IMR-90 (cell line): Measurements from ENCODE around the gene COMP. TPM values are rescaled to one million over a fixed set of nuclear protein-coding genes. Genes with fewer than 3 reads are reported as not detected.

Experiments
- ATAC-seq: fragments of 200-7000 bp; cut with Tn5 transposase; 2 replicates; pipeline ENCODE4 v1.9.1; 2020; ENCODE audit warnings: low read depth, mild to moderate bottlenecking, moderate library complexity
- BruUV-seq: library from RNA; stranded (reverse); fragments of 400-500 nt; replicated peaks from 2 replicates; lab custom pipeline; 2021; lab: Mats Ljungman, UMichigan
- CTCF ChIA-PET: fragments of 300-600 bp; formaldehyde crosslinking; extraction: SDS; loops from one replicate; lab custom pipeline; 2021; ENCODE audit warnings: antibody characterized with exemption; lab: Yijun Ruan, JAX
- POLR2A ChIA-PET: fragments of 300-600 bp; sonication (Branson Sonifier 250); formaldehyde crosslinking; loops from one replicate; lab custom pipeline; 2022; ENCODE audit warnings: antibody characterized with exemption; ENCODE audit not compliant: unreplicated experiment; lab: Charles Lee
- DNase-seq: peaks from one replicate; pipeline ENCODE4 v3.0.0; 2013
- H2AFZ ChIP-seq: replicated peaks from 2 replicates; pipeline ENCODE3; 2013; ENCODE audit warnings: low read length, mild to moderate bottlenecking; ENCODE audit not compliant: poor library complexity
- H2AK5ac ChIP-seq: 2 replicates; pipeline ENCODE4 v1.6.1; 2013; ENCODE audit warnings: low read depth, low read length, inconsistent platforms
- H2AK9ac ChIP-seq: replicated peaks from 2 replicates; pipeline ENCODE3; 2013; ENCODE audit warnings: mild to moderate bottlenecking, low read depth, low read length, moderate library complexity; ENCODE audit not compliant: poor library complexity
- H2BK120ac ChIP-seq: 2 replicates; pipeline ENCODE4 v1.6.1; 2013; ENCODE audit warnings: low read depth, low read length, inconsistent platforms
- H2BK15ac ChIP-seq: 3 replicates; pipeline ENCODE4 v1.6.1; 2013; ENCODE audit warnings: low read depth, low read length, inconsistent platforms
- H2BK20ac ChIP-seq: 2 replicates; pipeline ENCODE4 v1.6.1; 2013; ENCODE audit warnings: low read depth, mild to moderate bottlenecking, inconsistent platforms, low read length, moderate library complexity
- H2BK5ac ChIP-seq: 2 replicates; pipeline ENCODE4 v1.6.1; 2013; ENCODE audit warnings: mild to moderate bottlenecking, low read depth, low read length, inconsistent platforms; ENCODE audit not compliant: poor library complexity, severe bottlenecking
- H3K14ac ChIP-seq: replicated peaks from 2 replicates; pipeline ENCODE4 v1.6.1; 2013; ENCODE audit warnings: low read depth, low read length, inconsistent platforms
- H3K18ac ChIP-seq: 2 replicates; pipeline ENCODE4 v1.6.1; 2013; ENCODE audit warnings: low read depth, low read length, control low read depth
- H3K23ac ChIP-seq: 2 replicates; pipeline ENCODE4 v1.6.1; 2013; ENCODE audit warnings: low read depth, low read length, inconsistent platforms
- H3K27ac ChIP-seq: 2 replicates; pipeline ENCODE4 v1.5.1; 2013; ENCODE audit warnings: mild to moderate bottlenecking, control low read depth, low read length; ENCODE audit not compliant: insufficient read depth
- H3K27me3 ChIP-seq: 2 replicates; pipeline ENCODE4 v1.6.1; 2013; ENCODE audit warnings: low read length; ENCODE audit not compliant: control insufficient read depth, insufficient read depth
- H3K36me3 ChIP-seq: 2 replicates; pipeline ENCODE4 v1.6.1; 2013; ENCODE audit warnings: low read length, mixed read lengths; ENCODE audit not compliant: control insufficient read depth, insufficient read depth
- H3K4ac ChIP-seq: 2 replicates; pipeline ENCODE4 v1.6.1; 2013; ENCODE audit warnings: low read depth, low read length, inconsistent platforms
- H3K4me1 ChIP-seq: 2 replicates; pipeline ENCODE4 v1.6.1; 2013; ENCODE audit warnings: low read length, mixed read lengths; ENCODE audit not compliant: control insufficient read depth, insufficient read depth
- H3K4me2 ChIP-seq: 2 replicates; pipeline ENCODE4 v1.6.1; 2013; ENCODE audit warnings: low read depth, mild to moderate bottlenecking, control low read depth, low read length, moderate library complexity
- H3K4me3 ChIP-seq: 2 replicates; pipeline ENCODE4 v1.5.1; 2013; ENCODE audit warnings: low read depth, mild to moderate bottlenecking, control low read depth, low read length, moderate library complexity; ENCODE audit not compliant: insufficient read depth
- H3K56ac ChIP-seq: 2 replicates; pipeline ENCODE4 v1.6.1; 2013; ENCODE audit warnings: low read length, inconsistent platforms; ENCODE audit not compliant: insufficient read depth; ENCODE audit errors: extremely low read depth
- H3K79me1 ChIP-seq, 2 experiments: 2 replicates each; pipeline ENCODE4 v1.6.1; 2013; ENCODE audit warnings: low read length in 2 of 2, inconsistent platforms in 1 of 2, low read depth in 1 of 2
- H3K9ac ChIP-seq: 2 replicates; pipeline ENCODE4 v1.6.1; 2013; ENCODE audit warnings: low read depth, low read length, control low read depth
- H3K9me1 ChIP-seq: 2 replicates; pipeline ENCODE4 v1.6.1; 2013; ENCODE audit warnings: low read length, inconsistent platforms; ENCODE audit not compliant: insufficient read depth
- H3K9me3 ChIP-seq: 2 replicates; pipeline ENCODE4 v1.6.1; 2013; ENCODE audit warnings: low read length; ENCODE audit not compliant: control insufficient read depth, insufficient read depth
- H4K20me1 ChIP-seq: 2 replicates; pipeline ENCODE4 v1.6.1; 2013; ENCODE audit warnings: low read length, inconsistent platforms; ENCODE audit not compliant: insufficient read depth
- H4K5ac ChIP-seq: 2 replicates; pipeline ENCODE4 v1.6.1; 2013; ENCODE audit warnings: mild to moderate bottlenecking, low read depth, low read length, control low read depth
- H4K8ac ChIP-seq, 2 experiments: 2 replicates each; pipeline ENCODE4 v1.6.1; 2013; ENCODE audit warnings: low read depth in 2 of 2, low read length in 2 of 2, control low read depth in 1 of 2, inconsistent platforms in 1 of 2
- H4K91ac ChIP-seq: 2 replicates; pipeline ENCODE4 v1.6.1; 2013; ENCODE audit warnings: low read depth, low read length, inconsistent platforms; ENCODE audit not compliant: insufficient read depth
- BHLHE40 ChIP-seq: fragments of 150-350 bp; IDR thresholded peaks from 2 replicates; pipeline ENCODE4 v1.6.1; 2016; ENCODE audit warnings: mild to moderate bottlenecking, low read depth, low read length
- CEBPB ChIP-seq: IDR thresholded peaks from 2 replicates; pipeline ENCODE4 v1.6.1; 2012; ENCODE audit warnings: low read depth, low read length, improper control_type of control experiment
- CHD1 ChIP-seq: IDR thresholded peaks from 2 replicates; pipeline ENCODE4 v1.6.1; 2012; ENCODE audit warnings: low read depth, low read length, improper control_type of control experiment
- CTCF ChIP-seq: conservative IDR thresholded peaks from 2 replicates; pipeline ENCODE4 v1.5.1; 2012; ENCODE audit warnings: mild to moderate bottlenecking, low read depth, low read length, improper control_type of control experiment
- ELK1 ChIP-seq: fragments of 150-350 bp; IDR thresholded peaks from 2 replicates; pipeline ENCODE4 v1.6.1; 2016; ENCODE audit warnings: low read depth, mild to moderate bottlenecking, low read length, moderate library complexity, borderline replicate concordance
- FOS ChIP-seq: fragments of 150-350 bp; IDR thresholded peaks from 2 replicates; pipeline ENCODE4 v1.6.1; 2016; ENCODE audit warnings: low read depth, low read length
- MAFK ChIP-seq: IDR thresholded peaks from 2 replicates; pipeline ENCODE4 v1.6.1; 2012; ENCODE audit warnings: low read depth, low read length, improper control_type of control experiment
- MXI1 ChIP-seq: IDR thresholded peaks from 2 replicates; pipeline ENCODE4 v1.6.1; 2012; ENCODE audit warnings: low read depth, mild to moderate bottlenecking, low read length, moderate library complexity, borderline replicate concordance
- NFE2L2 ChIP-seq: fragments of 150-350 bp; IDR thresholded peaks from 2 replicates; pipeline ENCODE4 v1.6.1; 2016; ENCODE audit warnings: low read depth, mild to moderate bottlenecking, low read length
- POLR2A ChIP-seq: IDR thresholded peaks from 2 replicates; pipeline ENCODE4 v1.6.1; 2012; ENCODE audit warnings: mild to moderate bottlenecking, low read depth, low read length
- RAD21 ChIP-seq: IDR thresholded peaks from 2 replicates; pipeline ENCODE4 v1.6.1; 2012; ENCODE audit warnings: low read length, improper control_type of control experiment
- RCOR1 ChIP-seq: IDR thresholded peaks from 2 replicates; pipeline ENCODE4 v1.6.1; 2012; ENCODE audit warnings: mild to moderate bottlenecking, low read length, improper control_type of control experiment; ENCODE audit not compliant: insufficient replicate concordance
- RFX5 ChIP-seq: IDR thresholded peaks from 2 replicates; pipeline ENCODE4 v1.8.0; 2012; ENCODE audit warnings: low read depth, mild to moderate bottlenecking, low read length, moderate library complexity
- USF2 ChIP-seq: fragments of 150-350 bp; IDR thresholded peaks from 2 replicates; pipeline ENCODE4 v1.6.1; 2017; ENCODE audit warnings: mild to moderate bottlenecking, antibody characterized with exemption, low read length, low read depth
- WGBS, 2 experiments: methylation state at CpG; one replicate each; pipeline versions ENCODE4 v1.1.5 to v1.1.7; 2013; ENCODE audit warnings: missing lambda C conversion rate in 2 of 2; ENCODE audit not compliant: insufficient read length in 1 of 2; ENCODE audit errors: extremely low coverage in 2 of 2; 5-methylcytosine and 5-hydroxymethylcytosine counted together
- dilution Hi-C: fragments of 300-500 bp; cut with HindIII; formaldehyde crosslinking; loops from one replicate; pipeline ENCODE4 v1.14.3; 2018; ENCODE audit warnings: low sequenced_read_pairs; ENCODE audit not compliant: unreplicated experiment
- in situ Hi-C: fragments of 300-500 bp; cut with MboI; formaldehyde crosslinking; loops from 3 replicates; pipeline ENCODE4 v1.14.3; 2019; ENCODE audit warnings: low sequenced_read_pairs, inconsistent platforms, mixed read lengths
- intact Hi-C: fragments of 100-400 bp; cut with micrococcal nuclease; formaldehyde crosslinking; loops from 2 replicates; pipeline ENCODE4 v1.10.0; 2022
- polyA plus RNA-seq, 3 experiments: library from polyadenylated mRNA; depleted of rRNA; stranded (reverse); fragments of >200 nt; gene quantifications; 2 replicates each; pipeline ENCODE4 v1.2.3, GENCODE V29; 2012; ENCODE audit warnings: low replicate concordance in 1 of 3
- total RNA-seq: library from RNA; depleted of rRNA; stranded (reverse); fragments of >200 nt; gene quantifications from 2 replicates; pipeline ENCODE4 v1.2.3, GENCODE V29; 2012

Gene COMP
- total and polyA plus RNA-seq, 2 of the 4 experiments (the other 2 are of a cell fraction) = under 0.01 to 0.43 TPM

GRCh38 chr19:18789883-18790565 lies 1.1 kb downstream of the COMP start:
- H3K27ac ChIP-seq = no peak overlapping the region
- CTCF ChIA-PET = no interaction called here
- H4K91ac ChIP-seq = no peak overlapping the region
- H3K4me3 ChIP-seq = peak overlapping the region; percentile 19; the same call in 1 of the 2 replicates
- no peak overlapping the region for H3K4ac ChIP-seq
- peaks cover 11% of the 10 kb centered on the region; the same call in 1 of the 2 replicates for H4K20me1 ChIP-seq
- H3K56ac ChIP-seq = no peak overlapping the region
- H4K5ac ChIP-seq = no peak overlapping the region
- H2BK120ac ChIP-seq = no peak overlapping the region
- peaks cover 2% of the 10 kb centered on the region; the same call in 1 of the 2 replicates for H3K4me1 ChIP-seq
- H3K18ac ChIP-seq = no peak overlapping the region
- no peak overlapping the region for H2AK5ac ChIP-seq
- peaks cover 4% of the 10 kb centered on the region for H3K9me3 ChIP-seq
- no peaks in the 10 kb centered on the region for H3K79me1 ChIP-seq
- no peak overlapping the region for H2BK15ac ChIP-seq
- peak overlapping the region; percentile 68 for H2AFZ ChIP-seq
- H3K4me2 ChIP-seq = peak overlapping the region; percentile 67
- H3K9me1 ChIP-seq = no peaks in the 10 kb centered on the region
- POLR2A ChIA-PET = no interaction called here
- no peak overlapping the region for H3K23ac ChIP-seq
- no peaks in the 10 kb centered on the region for H3K36me3 ChIP-seq
- ATAC-seq (peak; percentile 45), DNase-seq (no peak)
- no peak overlapping the region for H4K8ac ChIP-seq
- H3K14ac ChIP-seq = no peak overlapping the region
- H2BK20ac ChIP-seq = no peak overlapping the region
- intact Hi-C loops (no loop called here), in situ Hi-C loops (no loop called here), dilution Hi-C loops (no loop called here)
- no peak overlapping the region for H2AK9ac ChIP-seq
- H2BK5ac ChIP-seq = no peak overlapping the region
- H3K9ac ChIP-seq = no peak overlapping the region
- TF ChIP-seq NFE2L2 (no peak), BHLHE40 (no peak), CTCF (no peak), FOS (no peak), USF2 (no peak), CHD1 (no peak), ELK1 (no peak), POLR2A (no peak), MXI1 (no peak), MAFK (no peak), CEBPB (no peak), RAD21 (no peak), RFX5 (no peak), RCOR1 (no peak)
- H3K27me3 ChIP-seq = peaks cover 74% of the 10 kb centered on the region
- 0% methylated on average over 26 of the region's 65 CpGs; no CpG with 5 or more reads in 1 of the 2 experiments for WGBS, 2 experiments
- BruUV-seq = no TSS peak
